GM18868 (cell line): ENCODE results near the gene PIP5K1A.
"Not testable (repeated sequence)": the region's sequence is repeated elsewhere in the genome, so short reads cannot be mapped to it uniquely, and the experiment has no call there.

Source experiments
- ATAC-seq: cut with Tn5 transposase; IDR thresholded peaks from one replicate; pipeline ENCODE4 v1.9.1; 2021; ENCODE audit warnings: mild to moderate bottlenecking, moderate library complexity; ENCODE audit not compliant: unreplicated experiment

PIP5K1A gene

GRCh38 chr1:151254217-151255213 lies 56.2 kb downstream of the PIP5K1A start, which contains the start of gene PSMD4:
PSMD4 (plus strand) TSS chr1:151254734; CDS start chr1:151254783, 49 bp downstream.
- peak; percentile 96 for ATAC-seq

DNA sequence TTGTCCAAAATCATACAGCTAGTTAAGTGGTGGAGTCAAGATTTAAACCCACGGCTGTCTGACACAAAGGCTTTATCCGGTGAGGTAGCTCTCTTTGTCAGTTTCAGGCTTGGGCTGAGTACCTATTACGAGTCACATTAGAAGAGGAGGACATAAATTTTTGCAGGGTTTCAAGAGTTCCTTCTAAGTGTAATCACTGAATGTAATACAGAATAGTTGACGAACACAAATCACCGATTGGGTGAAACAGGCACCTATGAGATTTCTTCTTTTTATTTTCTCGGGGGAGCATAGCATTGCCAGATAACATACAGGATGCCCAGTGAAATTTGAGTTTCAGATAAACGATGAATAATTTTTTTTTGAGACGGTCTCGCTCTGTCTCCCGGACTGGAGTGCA lies 57.0 kb downstream of the PIP5K1A start:
- no peak for ATAC-seq

DNA sequence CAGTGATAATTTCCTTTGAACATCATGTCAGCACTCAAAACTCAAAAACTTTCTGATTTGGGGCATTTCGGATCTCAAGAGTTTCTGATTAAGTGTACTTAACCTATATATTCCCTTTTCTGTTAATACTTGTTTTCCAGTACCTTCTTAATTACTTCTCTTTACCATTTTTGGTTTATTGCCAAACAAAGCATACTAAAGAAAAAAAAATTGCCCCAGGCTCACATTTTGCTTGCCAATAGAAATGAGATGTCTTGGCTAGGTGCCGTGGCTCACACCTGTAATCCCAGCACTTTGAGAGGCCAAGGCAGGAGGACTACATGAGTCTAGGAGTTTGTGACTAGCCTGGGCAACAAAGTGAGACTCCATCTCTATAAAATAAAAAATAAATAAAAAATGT lies 61.0 kb downstream of the PIP5K1A start:
- ATAC-seq: no peak

- no peak for ATAC-seq
These were observed 67.3 kb downstream of the PIP5K1A start for GRCh38 chr1:151265446-151266236.

GRCh38 chr1:151266315-151266714 lies 68.0 kb downstream of the PIP5K1A start:
- no peak for ATAC-seq

DNA sequence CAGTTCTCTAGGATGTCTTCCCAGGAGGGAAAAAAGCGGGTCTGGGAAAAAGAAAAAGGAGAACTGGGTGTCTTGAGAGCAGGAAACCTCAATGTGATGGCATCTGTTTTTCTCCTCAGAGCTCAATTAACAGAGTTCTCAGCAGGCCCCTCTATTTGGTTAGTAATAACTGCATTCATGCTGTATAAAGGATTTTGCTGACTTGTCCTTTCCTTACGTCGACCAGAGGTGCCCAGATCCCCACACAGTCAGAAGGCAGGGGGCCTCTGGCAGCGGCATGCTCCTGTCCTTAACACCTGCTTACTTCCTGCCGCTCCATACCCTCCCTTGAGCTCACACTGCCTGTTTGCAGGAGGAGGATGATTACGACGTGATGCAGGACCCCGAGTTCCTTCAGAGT lies 68.5 kb downstream of the PIP5K1A start:
- no peak for ATAC-seq

DNA sequence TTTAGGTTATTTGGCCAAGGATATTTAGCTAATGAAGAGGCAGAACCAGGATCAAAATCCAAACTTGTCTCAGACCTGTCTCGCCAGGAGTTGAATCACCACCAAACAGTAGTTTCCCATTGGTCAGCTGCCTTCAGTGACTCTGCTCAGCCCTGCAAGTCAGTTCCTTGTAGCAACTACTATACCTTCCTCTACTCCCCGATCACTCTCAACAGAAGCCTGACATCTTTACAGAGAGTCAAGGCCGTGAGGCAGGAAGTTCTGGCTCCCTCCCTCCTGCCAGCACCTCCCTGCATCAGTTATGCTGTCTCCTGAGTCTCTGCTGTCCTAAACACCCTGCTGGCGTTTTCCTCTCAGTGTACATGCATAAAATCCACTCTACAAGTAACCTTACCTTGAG lies 69.4 kb downstream of the PIP5K1A start:
- no peak for ATAC-seq

DNA sequence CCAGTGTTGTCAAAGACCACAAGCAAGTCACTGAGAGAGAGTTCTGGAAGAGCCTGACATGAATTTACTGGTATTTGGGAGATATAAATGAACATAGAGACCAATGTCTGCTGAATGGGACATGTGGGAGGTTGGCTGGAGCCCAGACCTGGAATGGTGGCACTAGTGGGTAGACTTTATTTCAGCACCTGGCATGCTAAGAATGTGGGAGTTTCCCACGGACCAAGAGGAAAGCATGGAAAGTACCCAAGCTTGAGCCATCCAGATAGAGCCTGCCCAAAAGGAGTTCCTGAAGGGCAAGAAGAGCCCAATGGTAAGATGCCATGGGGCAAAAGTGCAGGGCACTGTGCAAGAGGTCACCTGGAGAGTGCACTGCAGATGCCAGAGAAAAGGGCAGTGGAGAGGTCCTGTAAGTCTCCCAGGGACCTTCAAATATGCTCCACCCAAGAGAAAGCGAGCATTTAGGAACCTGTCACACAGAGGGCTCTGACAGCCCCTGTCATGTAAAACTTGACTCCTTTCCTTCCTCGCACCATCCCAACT lies 75.6 kb downstream of the PIP5K1A start:
- ATAC-seq: no peak

GRCh38 chr1:151275341-151275740 lies 77.0 kb downstream of the PIP5K1A start:
- not testable (repeated sequence) for ATAC-seq

GRCh38 chr1:151277249-151277648 lies 78.9 kb downstream of the PIP5K1A start:
- ATAC-seq: no peak

GRCh38 chr1:151281225-151281968 lies 83.0 kb downstream of the PIP5K1A start:
- ATAC-seq: peak; percentile 23

DNA sequence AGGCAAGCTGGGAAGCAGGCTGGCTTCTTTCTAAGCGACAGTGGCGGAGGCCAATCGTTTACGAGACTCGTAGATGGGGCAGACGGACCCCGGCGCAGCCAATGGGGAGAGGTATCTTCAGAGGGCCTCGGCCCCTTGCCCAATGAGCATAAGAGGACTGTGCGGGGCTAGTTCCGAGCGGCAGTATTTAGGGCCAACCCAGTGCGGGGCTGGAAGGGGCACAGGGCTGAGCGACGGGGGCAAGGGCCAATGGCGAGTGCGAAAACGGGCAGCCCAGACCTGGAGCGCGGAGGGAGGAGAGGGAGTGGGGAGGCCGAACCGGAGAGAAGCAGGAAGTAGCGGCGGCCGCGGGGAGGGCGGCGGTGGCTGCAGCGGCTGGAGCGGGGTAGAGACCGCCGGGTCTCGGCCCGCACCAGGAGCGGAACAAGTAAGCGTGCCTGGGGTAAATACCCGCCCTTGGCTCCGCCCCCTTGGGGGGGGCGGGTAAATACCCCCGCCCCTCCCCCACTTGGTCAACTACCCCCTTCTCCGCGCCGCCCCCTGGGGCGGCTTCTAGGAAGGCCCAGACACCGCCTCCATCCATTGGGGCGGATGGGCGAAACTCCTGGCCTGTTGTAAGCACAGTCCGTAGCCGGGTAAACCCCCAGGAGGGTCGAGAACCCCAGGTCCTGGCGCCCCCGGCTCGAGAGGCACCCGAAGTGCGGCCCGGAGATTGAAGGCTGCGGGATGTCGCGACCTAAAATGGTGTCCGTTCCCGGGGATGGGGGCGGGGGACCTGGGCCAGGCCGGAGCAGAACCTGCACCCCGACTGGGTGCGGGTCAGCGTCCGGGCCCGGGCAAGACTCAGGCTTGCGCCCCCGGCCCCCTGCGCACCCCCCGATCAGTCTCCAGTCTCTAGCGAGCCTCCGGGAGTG lies 83.9 kb downstream of the PIP5K1A start, which contains the start of gene ZNF687:
Gene ZNF687, plus strand, starts transcription at position 331 of the 914 bp plus-strand sequence. CDS start 3,993 bp downstream, outside the sequence.
- ATAC-seq: peak; percentile 89

GRCh38 chr1:151282883-151283725 lies 84.8 kb downstream of the PIP5K1A start:
- ATAC-seq: no peak

DNA sequence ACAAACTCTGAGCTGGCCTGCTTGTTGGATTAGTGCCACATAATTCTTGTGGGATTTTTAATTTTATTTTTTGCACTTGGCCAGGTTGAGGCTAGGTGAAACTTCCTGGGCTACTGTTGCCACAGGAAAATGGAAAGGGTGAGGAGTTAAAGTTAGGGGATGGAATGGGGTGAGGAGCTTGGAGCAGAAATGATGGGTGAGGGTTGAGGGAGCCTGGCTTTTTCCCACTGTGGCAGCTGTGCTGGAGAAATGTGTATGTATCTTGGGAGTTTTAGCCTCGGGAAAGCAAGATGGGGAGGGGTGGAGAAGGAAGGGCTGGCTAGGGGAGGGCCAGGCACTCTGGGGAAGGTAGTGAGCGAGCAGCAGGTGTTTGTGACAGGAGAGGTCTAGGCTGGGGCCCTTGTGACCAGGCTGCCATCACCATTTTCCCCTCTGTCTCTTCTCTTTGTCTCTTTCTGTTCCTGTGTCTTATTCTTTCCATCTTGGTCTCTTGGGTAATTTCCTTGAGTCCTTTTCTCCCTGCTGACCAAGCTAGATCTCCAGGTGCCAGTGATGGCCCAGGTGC lies 85.7 kb downstream of the PIP5K1A start:
- no peak for ATAC-seq

GRCh38 chr1:151286619-151287340 lies 88.4 kb downstream of the PIP5K1A start:
- no peak for ATAC-seq

DNA sequence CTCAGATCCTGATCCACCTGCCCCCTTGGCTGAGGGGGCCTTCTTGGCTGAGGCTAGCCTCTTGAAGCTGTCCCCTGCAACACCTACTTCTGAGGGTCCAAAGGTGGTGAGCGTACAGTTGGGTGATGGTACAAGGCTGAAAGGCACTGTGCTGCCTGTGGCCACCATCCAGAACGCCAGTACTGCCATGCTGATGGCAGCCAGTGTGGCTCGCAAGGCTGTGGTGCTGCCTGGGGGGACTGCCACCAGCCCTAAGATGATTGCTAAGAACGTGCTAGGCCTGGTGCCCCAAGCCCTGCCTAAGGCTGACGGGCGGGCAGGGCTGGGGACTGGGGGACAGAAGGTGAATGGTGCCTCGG lies 89.0 kb downstream of the PIP5K1A start:
- no peak for ATAC-seq

DNA sequence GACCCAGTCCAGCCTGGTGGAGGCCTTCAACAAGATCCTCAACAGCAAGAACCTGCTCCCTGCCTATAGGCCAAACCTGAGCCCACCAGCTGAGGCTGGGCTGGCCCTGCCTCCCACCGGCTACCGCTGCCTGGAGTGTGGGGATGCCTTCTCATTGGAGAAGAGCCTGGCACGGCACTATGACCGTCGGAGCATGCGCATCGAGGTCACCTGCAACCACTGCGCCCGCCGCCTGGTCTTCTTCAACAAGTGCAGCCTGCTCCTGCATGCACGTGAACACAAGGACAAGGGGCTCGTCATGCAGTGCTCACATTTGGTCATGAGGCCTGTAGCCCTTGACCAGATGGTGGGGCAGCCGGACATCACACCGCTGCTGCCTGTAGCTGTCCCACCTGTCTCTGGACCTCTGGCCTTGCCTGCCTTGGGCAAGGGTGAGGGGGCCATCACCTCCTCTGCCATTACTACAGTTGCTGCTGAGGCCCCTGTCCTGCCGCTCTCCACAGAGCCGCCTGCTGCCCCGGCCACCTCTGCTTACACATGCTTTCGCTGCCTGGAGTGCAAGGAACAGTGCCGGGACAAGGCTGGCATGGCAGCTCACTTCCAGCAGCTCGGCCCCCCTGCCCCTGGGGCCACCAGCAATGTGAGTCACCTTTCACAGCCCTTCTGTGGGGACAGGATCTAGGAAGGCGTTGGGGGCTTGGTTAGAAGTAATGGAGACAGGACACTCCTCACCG lies 89.6 kb downstream of the PIP5K1A start:
- ATAC-seq: no peak
